Caki2 (cell line): Measurements from ENCODE around the gene OAS2. TPM values are rescaled to one million over a fixed set of nuclear protein-coding genes. Genes with fewer than 3 reads are reported as not detected.

Experiments used
- DNase-seq: peaks from one replicate; pipeline ENCODE4 v3.0.0-alpha.2; 2015; ENCODE audit warnings: low read depth
- in situ Hi-C: cut with HindIII; loops from 2 replicates; pipeline ENCODE4 v1.10.0; 2016; ENCODE audit warnings: low sequenced_read_pairs, low pct_unique_long_range_greater_than_20kb, mixed read lengths
- total RNA-seq: library from RNA; depleted of rRNA; stranded (reverse); fragments of >200 nt; shearing (Covaris generic); gene quantifications from 2 replicates; pipeline ENCODE4 v1.2.3, GENCODE V29; 2014; ENCODE audit warnings: low replicate concordance

Gene OAS2
- total RNA-seq, 1 experiment from 2014 or later: 0.30 TPM

DNA sequence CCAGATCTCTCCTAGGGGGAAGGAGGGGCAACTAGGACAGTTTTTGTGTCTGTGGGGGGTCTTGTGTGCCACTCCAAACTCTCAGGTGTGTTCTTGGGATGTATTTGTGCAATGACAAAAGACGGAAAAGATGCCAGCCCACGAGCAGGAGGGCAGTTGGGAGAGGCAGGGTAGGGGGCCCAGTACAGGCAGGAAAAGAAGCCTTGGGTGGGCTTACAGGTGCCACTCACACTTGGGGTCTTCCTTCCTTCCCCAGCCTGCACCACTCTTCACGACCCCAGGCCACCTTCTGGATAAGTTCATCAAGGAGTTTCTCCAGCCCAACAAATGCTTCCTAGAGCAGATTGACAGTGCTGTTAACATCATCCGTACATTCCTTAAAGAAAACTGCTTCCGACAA lies 24.4 kb downstream of the OAS2 start:
- DNase-seq: no peak
- in situ Hi-C loops: no loop called here

DNA sequence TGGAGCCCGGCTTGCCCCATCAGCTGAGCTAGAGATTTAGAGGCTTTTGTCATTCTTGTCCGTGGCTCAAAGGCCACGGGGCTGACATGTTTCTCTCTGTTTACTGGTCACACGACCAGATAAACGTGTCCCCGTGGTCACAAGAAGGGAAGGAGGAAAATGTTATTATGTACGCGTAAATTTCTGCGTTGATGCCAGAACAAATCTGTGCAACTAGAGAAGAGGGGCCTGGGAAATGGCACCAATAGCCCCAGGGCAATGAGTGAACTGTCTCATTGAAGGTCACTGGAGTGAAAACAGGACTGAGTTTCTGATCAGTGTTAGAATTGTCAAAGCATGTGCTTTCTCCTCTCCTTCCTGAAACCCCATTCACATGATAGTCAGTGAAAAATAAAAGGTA lies 25.3 kb downstream of the OAS2 start:
- no peak for DNase-seq
- in situ Hi-C loops: no loop called here

DNA sequence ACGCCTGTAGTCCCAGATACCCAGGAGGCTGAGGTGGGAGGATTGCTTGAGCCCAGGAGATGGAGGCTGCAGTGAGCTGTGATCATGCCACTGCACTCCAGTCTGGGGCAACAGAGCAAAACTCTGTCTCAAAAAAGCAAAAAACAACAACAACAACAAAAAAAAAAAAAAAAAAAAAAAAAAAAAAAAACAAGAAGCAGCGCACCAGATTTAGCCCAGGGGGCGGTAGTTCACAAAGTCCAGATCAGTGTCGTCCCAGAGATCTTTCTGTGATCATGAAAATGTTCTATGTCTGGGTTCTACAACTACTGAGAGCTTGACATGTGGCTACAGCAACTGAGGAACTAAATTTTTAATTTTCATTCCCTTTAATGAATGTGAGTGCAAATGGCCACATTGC lies 27.4 kb downstream of the OAS2 start:
- in situ Hi-C loops: no loop called here
- DNase-seq: no peak

DNA sequence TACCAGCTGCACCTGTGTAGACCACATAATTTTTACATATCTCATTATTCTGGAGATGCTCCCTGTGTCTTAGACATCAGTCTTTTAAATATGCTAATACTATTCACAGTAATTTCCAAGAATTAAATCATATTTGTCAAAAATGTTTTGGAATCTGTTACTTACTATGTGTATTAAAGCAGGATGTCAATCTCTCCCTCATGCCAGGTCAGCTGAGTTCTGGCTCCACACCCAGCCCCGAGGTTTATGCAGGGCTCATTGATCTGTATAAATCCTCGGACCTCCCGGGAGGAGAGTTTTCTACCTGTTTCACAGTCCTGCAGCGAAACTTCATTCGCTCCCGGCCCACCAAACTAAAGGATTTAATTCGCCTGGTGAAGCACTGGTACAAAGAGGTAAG lies 27.9 kb downstream of the OAS2 start:
- no peak for DNase-seq
- in situ Hi-C loops: no loop called here

DNA sequence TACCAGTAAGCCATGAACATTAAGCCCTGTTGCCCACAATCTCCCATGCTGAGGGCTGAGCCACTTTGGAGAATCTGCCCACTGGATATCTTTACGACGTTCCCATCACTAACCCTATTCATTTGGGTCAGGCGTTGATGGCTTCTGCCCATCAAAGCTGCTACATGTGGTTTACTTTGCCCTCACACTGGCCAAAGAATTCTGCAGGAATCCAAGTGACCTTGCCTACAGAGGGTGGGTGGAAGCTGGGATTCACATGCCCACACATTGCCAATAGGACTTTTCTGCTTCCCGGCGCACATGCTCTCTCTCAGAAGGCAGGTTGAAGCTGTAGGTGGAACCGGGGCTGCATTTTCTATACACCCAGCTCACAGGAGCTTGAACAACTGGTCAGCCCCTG lies 28.3 kb downstream of the OAS2 start:
- DNase-seq: no peak
- in situ Hi-C loops: no loop called here

DNA sequence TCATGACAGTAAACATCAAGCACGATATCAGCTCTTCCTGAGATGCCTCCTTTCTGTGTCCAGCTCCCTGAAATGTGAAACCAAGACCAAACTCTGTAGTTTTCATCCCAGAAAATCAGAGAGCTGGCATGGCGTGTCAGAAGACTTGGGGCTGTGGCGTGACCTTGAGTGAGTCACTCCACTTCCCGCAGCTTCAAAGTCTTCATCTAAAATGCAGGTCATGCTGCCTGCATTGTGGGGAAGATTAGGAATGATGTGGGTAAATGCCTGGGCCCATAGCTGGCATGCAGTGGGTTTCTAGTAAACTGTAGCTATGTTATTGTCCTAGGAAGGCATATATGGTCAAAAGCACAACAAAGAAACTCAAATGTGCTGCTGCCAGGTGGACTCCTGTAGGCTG lies 28.8 kb downstream of the OAS2 start:
- peak; percentile 2 for DNase-seq
- in situ Hi-C loops: no loop called here

DNA sequence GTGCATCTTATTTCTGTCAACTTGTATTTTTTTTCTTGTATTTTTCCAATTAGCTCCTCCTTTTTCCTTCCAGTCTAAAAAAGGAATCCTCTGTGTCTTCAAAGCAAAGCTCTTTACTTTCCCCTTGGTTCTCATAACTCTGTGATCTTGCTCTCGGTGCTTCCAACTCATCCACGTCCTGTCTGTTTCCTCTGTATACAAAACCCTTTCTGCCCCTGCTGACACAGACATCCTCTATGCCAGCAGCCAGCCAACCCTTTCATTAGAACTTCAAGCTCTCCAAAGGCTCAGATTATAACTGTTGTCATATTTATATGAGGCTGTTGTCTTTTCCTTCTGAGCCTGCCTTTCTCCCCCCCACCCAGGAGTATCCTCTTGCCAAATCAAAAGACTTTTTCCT lies 32.4 kb downstream of the OAS2 start:
- DNase-seq: no peak
- in situ Hi-C loops: no loop called here

DNA sequence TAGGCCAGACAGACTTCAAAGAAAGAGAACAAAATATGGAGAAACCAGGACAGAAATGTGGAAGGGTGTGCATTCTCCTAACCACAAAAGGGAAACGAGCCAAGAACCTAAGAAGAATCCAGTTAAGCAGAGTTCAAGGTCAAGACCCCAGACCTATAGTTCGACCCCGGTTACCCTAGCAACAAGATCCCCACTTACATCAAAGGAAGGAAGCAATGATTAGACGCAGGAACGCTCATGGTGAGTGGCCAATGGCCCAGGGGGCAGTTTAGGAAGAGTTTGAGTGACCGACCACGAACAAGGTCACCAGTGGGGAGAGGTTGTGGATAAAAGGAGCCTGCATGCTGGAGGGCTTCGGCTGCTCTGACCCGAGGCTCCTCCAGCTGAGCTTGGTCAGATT lies 36.2 kb downstream of the OAS2 start:
- DNase-seq: no peak
- in situ Hi-C loops: no loop called here

DNA sequence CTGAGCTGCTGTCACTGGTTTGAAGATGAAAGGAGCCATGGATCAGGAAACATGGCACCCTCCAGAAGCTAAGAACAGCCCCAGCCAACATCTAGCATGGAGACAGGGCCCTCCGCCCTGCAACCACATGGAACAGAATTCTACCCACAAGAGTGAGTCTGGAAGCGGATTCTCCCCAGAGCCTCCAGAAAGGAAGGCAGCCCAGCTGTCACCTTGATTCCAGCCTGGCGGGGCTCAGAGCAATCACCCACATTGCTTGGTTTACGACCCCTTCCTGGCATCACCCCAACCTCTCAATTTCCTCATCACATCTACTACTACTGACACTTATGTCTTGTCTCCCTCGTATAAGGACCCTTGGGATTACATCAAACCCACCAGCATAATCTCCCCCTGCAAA lies 38.5 kb downstream of the OAS2 start:
- in situ Hi-C loops: no loop called here

DNA sequence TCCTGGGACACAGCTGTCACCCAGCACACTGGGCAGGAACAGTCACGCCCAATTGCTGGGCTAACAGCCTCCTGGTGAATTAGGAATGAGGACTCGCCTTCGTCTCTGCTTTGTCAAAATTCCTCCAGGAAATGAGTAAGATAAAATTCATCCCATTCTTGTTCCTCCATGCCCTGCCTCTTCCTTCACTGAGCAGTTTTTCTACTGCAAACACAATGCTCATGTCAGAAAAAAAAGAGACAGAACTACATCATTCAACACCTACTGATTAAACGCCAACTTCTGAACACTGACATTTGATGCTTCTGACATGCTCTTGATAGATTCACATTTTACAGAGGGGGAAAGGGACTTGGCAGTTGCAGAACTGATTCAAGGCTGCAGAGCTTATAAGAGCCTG lies 40.7 kb downstream of the OAS2 start:
- in situ Hi-C loops: no loop called here
- DNase-seq: no peak

More for the DNA sequence above, 38.5 kb downstream of the OAS2 start:
- no peak for DNase-seq

DNA sequence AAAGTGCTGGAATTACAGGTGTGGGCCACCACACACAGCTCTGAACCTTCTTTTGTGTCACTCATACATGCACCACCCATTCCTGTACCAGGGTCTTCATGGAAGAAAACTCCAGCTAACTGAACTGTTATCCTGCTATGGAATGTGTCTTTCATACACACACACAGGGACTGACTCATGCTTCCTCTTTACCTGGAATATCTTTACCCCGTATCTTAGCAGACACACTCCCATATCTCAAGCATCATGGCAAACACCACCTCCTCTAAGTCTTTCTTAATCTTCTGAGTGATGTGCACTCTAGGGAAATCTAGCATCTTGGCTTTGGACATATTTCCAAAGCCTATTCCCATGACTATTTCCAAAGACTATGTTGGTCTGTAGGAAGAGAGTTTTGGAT lies 43.2 kb downstream of the OAS2 start:
- no peak for DNase-seq
- in situ Hi-C loops: no loop called here

DNA sequence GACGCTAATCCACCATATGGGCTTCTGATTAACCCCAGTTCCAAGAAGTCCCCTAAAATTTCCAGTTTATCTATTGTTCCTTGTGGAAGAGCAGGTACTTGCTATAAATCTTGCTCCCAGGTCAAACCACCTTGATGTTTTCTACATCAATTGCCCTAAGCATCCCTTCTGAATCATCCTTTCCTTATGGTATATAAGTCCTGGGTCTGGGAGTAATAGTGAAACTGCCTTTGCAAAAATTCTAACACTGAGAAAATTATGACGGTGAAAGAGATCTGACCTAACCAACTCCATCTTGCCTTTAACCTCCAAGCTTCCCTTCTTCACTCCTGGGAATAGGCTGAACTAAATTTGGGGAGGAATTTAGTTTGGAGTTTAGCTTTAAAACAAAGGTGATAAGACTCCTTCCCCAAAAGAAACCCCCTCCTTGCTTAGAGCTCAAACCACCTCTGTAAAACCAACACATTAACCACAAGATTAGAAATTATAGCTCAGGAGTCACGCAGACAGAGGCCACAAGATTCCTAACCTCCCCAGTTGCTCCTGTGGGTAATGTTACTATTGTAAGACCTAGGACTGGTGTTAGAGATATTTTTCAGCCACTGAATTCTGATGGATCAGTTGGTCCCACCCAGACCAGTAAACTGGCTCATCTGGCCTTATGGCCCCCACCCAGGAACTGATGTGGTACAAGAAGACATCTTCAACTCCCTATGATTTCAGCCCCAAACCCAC lies 44.4 kb downstream of the OAS2 start:
- DNase-seq: no peak
- in situ Hi-C loops: no loop called here

DNA sequence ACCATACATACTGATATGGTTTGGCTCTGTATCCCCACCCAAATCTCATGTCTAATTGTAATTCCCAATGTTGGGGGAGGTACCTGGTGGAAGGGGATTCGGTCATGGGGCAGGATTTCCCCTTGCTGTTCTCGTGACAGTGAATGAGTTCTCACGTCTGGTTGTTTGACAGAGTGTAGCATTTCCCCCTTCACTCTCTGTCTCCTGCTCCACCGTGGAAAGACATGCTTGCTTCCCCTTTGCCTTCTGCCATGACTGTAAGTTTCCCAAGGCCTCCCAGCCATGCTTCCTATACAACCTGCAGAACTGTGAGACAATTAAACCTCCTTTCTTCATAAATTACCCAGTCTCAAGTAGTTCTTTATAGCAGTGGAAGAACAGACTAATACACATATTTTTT lies 49.4 kb downstream of the OAS2 start:
- no peak for DNase-seq
- in situ Hi-C loops: no loop called here

DNA sequence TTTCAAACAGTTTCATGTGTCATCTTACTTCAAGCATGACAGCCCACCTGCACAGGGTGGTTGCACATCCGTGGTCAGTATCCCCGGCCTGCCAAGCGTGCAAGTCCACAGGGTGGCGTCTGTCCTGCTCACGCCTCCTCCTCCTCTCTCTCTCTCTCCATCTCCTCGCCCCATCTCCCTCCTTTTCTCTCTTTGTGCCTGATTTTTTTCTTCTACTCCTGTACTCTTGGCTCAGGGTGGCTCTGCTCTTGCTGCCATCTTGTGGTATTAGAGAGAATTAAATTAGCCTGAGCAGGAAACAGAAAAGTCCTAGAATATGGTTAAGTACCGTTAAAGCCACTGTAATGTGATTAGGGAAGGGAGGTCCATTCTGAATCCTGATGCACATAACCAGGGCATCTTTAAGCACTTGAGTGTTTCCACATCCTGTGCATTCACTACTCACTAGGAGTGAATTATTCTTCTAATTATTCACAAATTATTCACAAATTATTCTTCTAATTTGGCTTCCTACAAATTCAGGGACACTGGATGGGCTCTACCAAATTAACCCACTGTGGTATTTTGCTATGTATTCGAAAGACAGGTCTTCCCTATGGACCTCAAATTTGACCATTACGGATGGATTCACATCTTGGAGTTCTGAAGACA lies 52.7 kb downstream of the OAS2 start:
- DNase-seq: peak; percentile 76
- in situ Hi-C loops: no loop called here

DNA sequence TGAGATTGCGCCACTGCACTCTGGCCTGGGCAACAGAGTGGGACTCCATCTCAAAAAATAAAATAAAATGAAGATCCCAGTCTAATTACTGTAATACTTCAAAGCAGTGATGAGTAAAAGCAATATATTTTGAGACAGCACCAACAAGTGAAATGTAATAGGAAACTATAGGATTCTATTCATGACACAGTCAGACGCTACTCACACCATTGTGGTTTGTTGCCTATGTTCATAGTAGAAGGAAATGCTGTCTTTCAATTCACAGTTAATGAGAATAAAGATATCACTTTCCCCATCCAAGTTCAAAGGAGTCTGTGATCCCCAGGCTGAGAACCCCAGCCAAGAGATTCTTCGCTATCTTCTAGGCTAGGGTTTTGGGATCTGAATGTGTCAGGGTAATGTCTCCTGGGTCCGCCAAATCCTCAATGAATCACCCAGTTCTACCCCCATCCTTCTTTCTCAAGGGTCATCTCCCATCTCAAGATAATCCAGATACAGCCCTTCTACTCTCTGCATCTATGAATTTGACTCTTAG lies 61.7 kb downstream of the OAS2 start:
- no peak for DNase-seq
- in situ Hi-C loops: no loop called here

DNA sequence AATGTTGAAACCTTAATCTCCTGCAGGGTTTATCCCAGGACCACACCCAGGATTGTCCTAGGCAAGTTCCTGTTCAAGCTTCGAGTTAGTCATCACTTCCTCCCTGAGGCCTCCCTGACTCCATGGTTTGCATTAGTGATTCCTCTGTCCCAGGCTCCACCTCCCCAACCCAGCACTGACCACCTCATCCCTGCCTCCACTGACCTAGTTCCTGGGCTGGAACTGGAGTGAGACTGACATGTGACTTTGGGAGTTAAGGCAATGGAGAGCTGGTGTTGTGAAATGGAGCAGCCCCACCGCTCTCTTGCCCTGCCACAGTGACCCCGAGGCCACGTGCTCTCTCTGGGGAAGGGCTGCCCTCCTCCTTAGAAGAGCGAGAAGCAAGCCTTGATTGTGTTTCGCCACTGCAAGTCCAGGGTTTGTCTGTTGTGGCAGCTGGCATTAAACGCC lies 62.4 kb downstream of the OAS2 start:
- DNase-seq: peak; percentile 84
- in situ Hi-C loops: no loop called here

DNA sequence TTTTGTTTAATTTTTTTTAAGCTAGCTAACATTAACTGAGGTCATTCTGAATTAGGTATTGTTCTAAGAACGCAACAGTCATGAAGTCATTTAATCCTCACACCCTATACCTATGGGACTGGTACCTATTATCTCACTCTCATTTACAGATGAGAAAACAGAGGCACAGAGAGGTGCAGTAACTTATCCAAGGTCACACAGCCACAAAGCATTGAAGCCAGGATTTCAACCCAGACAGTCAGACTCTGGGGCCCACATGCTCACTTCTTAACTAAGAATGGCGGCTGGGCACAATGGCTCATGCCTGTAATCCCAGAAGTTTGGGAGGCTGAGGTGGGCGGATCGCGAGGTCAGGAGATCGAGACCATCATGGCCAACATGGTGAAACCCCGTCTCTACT lies 63.2 kb downstream of the OAS2 start:
- no peak for DNase-seq
- in situ Hi-C loops: no loop called here

DNA sequence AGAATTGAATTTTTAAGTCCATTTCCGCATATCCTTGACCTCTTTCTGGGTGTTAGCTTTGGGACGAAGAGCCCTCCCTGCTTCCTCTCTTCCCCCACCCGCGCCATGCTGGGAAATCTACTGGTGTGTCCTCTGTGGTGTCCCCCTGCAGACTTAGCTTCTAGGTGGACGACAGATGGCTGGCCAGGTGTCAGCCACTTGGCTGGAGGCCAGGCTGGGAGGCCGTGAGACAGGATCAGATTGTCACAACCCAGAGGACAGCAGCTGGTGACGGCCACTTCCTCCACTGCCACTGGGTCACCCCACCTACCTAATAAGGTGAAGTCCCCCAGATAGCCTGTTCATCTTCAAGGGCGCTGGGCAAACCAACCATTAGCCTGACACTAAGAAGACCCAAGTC lies 64.9 kb downstream of the OAS2 start:
- in situ Hi-C loops: no loop called here
- DNase-seq: no peak

DNA sequence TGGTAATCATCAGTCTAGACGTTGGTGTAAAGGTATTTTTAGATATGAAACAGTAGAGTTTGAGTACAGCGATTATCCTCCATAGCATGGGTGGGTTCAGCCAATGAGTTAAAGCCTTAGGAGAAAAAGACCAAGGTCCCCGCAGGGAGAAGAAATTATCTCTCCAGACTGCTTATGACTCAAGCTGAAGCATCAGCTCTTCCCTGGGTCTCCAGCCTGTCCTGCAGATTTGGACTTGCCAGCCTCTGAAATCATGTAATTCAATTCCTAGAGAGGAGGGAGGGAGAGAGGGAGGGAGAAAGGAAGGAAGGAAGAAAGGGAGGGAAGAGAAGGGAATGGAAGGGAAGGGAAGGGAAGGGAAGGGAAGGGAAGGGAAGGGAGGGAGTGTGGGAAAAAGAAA lies 66.2 kb downstream of the OAS2 start:
- in situ Hi-C loops: no loop called here
- DNase-seq: no peak

DNA sequence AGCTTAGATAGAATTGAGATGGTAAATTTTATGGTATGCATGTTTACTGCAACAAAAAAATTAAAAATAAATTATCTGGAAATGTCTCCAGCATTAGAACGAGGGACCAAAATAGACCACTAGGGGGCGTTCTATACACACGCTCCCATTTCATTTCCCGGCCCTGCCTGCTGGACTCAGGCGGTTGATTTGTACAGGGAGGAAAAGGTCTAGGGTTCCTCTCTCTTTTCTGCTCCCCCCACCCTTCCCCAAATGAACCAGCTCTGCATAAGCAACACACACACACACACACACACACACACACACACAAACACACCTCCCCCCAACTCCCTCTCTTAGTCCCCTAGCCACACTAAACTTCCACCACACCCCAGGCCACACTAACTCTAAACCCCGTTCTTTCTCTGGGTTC lies 70.4 kb downstream of the OAS2 start:
- DNase-seq: peak; percentile 32
- in situ Hi-C loops: no loop called here
